Left ventricle myocardium superior (tissue), 1 donor: ENCODE measurements around the gene ARL5A. TPM values are rescaled to one million over a fixed set of nuclear protein-coding genes. Genes with fewer than 3 reads are reported as not detected.
"Not testable (repeated sequence)": the region's sequence is repeated elsewhere in the genome, so short reads cannot be mapped to it uniquely, and the experiment has no call there.

Source experiments
- ATAC-seq: fragments of 200-7000 bp; cut with Tn5 transposase; one replicate; pipeline ENCODE4 v1.9.1; 2020; ENCODE audit warnings: mild to moderate bottlenecking, moderate library complexity
- DNase-seq: peaks from one replicate; pipeline ENCODE4 v3.0.0-alpha.2; 2020
- intact Hi-C: fragments of 100-400 bp; cut with micrococcal nuclease; formaldehyde crosslinking; loops from one replicate; pipeline ENCODE4 v1.11.0; 2022
- total RNA-seq: library from RNA; stranded (reverse); fragmentation: NEBNext Ultra II Directional; extraction: Animal tissue kit (Norgen Biotek cat#: 25700); gene quantifications from one replicate; pipeline ENCODE4 v1.2.1, GENCODE V29; 2021
- donor health status: DM: no; HTN: yes; CAD: no; lungs with severe emphysema.

The ARL5A gene
- total RNA-seq, 1 donor from 2014 or later = 60.7 TPM

DNA sequence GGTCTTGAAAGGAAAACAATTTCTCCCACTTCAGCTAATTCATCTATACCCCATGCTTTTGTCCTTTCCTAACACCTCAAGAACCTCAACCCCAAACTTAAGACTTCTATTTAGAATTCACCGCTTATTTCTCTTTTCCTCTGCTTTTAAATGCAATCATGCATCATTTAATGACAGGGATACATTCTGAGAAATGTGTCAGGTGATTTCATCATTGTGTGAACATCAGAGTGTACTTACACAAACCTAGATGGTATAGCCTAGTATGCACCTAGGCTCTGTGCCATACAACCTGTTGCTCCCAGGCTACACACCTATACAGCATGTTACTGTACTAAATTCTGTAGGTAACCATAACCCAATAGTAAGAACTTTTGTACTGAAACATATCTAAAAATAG lies 22.9 kb downstream of the ARL5A start:
- intact Hi-C loops = no loop called here
- ATAC-seq (no peak), DNase-seq (no peak)

DNA sequence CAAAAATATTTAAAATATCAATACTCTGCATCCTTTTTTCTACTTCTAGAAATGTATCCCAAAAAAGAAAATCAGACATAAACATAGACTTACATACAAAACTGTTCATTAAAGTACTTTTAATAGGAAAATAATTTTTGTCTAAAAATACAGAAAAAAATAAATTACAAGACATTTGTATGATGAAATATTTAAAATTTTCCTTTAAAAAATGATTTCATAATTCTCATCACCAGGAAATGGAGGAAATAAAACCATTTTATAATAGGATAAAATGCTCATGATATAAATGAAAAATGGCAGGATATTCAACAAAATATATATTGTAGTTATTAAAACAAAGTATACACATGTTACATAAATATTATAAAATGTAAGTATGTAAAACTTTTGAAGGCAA lies 24.4 kb downstream of the ARL5A start:
- no peak for DNase-seq
- no peak for ATAC-seq
- intact Hi-C loops = no loop called here

DNA sequence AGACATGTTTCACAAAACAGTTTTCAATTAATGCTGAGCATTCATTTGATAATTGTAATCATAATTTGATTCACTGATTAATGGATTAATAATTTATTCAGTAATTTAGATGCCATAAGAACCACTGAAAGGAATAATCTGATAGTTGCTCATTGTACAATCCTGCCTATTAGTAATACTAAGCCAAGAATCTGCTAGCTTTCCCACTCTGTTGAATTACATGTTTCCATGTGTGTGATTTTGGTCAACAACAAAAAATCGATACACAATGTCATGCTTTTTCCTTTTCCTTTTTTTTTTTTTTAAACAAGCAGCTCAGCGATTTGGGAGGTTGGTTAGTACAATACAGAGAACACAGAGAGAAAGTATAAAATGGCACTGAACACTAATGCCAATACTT lies 25.9 kb downstream of the ARL5A start:
- ATAC-seq = no peak
- no peak for DNase-seq
- intact Hi-C loops = no loop called here

DNA sequence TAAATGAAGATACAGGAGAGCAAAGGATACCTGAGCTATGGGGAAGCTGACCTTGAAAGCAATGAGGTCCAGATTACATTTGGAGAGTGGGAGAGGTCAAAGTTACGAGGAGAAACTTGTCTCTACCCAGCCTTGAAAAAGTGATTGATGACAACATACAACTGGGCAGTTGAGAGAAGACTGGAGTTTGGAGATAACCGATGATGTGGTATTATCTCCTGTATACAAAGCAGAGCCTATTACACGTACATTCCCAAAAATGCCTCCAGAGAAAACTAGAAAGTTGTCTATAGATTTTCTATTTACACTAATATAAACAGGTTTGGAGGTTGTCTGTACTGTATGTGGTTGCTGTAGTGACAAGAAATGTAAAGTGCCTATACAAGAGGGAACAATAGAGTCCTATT lies 28.3 kb downstream of the ARL5A start:
- ATAC-seq = no peak

DNA sequence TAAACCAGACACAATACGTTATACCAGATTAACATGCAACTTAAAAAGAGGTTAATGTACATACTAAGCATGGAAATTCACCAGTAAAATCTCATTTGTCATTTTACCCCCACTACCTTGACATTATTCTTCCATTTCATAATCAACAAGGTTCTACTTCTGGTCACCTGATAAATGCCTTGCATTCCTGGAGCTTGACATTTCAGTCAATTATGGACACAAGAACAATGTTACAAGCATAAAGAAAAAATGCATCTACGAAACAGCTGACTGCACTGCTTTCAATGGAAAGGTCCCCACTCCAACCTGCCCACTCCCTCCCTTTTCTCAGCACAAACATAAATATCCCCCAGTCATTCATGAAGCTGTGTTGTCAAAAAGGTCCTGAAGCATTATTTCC lies 31.4 kb downstream of the ARL5A start:
- ATAC-seq (no peak), DNase-seq (no peak)
- intact Hi-C loops = no loop called here

More for the DNA sequence above, 28.3 kb downstream of the ARL5A start:
- DNase-seq = no peak
- intact Hi-C loops = no loop called here

DNA sequence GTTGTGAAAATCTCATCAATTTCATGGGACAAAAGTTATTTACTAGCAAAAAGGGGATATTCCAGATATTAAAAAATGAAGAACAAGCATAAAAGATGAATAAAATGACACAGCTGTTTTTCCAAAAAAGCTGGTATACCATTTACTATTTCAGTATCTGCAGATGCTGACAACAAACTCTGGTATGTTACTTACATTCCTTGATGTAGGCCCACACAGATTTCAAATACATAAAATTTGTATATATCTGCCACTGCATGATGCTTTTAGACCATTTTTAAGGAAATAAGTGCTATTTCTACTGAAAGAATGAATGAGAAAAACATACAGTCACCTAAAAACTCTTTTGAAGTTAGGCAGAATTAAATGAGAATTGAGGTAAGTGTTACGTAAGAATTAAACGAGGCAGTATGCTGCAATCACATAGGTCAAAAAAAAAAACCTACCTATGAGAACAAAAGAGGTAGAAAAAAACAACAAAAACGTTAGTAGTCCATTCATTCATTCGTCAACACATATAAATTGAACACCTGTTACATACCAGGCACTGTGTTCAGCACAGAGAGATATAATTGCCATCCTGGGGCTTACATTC lies 32.5 kb downstream of the ARL5A start:
- no peak for ATAC-seq
- intact Hi-C loops = no loop called here
- no peak for DNase-seq

DNA sequence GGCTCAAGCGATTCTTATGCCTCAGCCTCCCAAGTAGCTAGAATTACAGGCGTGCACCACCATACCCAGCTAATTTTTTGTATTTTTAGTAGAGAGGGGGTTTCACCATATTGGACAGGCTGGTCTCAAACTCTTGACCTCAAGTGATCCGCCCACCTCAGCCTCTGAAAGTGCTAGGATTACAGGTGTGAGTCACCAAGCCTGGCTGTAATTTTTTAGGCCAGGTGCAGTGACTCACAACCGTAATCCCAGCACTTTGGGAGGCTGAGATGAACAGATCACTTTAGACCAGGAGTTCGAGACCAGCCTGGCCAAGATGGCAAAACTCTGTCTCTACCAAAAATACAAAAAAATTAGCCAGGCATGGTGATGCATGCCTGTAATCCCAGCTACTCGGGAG lies 33.8 kb downstream of the ARL5A start:
- DNase-seq, intact Hi-C loops, ATAC-seq: not testable (repeated sequence)

DNA sequence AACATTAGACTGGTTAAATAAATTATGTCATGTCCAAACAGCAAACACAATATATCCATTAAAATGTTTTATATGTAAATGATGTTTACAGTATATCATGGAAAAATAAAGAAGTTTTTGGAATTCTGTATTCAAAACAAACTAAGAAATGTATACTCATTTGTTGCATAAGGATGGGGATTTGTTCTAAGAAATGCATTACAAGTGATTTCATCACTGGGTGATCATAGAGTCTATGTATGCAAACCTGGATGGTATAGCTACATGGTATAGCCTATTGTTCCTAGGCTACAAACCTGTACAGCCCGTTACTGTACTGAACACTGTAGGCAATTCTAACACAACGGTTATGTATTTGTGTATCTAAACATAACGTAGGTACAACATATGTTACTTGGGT lies 35.1 kb downstream of the ARL5A start:
- intact Hi-C loops = no loop called here
- DNase-seq (no peak), ATAC-seq (no peak)

DNA sequence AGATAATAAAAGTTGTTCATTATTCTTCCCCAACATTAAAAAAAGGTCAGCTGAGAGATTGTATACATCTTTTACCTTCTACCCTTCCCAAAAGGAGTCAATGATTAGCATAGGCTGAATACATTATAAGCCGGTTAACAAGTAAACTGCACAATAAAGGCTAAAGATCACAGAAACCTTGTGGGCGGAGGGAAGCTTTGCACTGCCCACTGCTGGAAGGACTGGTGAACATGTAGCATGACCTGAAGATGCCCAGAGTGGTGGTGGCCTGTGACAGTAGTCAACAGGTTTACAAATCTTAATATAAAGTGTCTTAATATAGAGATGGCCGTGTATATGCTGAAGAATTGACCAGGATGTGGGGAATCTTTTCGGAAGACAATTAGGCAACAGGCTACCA lies 35.6 kb downstream of the ARL5A start:
- ATAC-seq = no peak
- intact Hi-C loops = no loop called here
- no peak for DNase-seq

DNA sequence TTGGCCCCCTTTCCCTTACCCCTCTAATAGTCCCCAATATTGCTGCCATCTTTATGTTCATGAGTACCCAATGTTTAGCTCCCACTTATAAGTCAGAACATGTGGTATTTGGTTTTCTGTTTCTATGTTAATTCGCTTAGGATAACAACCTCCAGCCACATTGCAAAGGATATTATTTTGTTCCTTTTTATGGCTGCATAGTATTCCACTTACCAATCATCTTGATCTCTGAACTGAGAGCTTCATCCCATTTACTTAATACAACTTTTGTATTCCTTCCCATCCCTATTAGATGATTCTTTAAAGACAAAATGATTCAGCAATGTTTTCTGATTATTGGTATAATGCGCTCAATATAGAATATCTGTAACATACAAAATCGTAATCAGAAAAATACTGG lies 36.7 kb downstream of the ARL5A start:
- intact Hi-C loops = no loop called here
- DNase-seq (no peak), ATAC-seq (no peak)

DNA sequence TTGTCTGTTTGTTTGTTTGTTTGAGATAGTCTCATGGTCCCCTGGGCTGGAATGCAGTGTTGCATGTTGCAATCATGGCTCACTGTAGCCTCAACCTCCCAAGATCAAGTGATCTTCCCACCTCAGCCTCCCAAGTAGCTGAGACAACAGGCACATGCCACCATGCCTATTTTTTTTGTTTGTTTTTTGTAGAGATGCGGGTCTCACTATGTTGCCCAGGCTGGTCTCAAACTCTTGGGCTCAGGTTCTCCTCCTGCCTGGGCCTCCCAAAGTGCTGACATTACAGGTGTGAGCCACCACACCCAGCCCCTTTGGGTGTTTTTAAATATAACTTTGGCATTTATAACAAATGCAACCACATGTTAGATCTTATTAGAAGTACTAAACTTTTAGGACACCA lies 37.5 kb downstream of the ARL5A start:
- ATAC-seq = no peak
- intact Hi-C loops = no loop called here
- DNase-seq = no peak

DNA sequence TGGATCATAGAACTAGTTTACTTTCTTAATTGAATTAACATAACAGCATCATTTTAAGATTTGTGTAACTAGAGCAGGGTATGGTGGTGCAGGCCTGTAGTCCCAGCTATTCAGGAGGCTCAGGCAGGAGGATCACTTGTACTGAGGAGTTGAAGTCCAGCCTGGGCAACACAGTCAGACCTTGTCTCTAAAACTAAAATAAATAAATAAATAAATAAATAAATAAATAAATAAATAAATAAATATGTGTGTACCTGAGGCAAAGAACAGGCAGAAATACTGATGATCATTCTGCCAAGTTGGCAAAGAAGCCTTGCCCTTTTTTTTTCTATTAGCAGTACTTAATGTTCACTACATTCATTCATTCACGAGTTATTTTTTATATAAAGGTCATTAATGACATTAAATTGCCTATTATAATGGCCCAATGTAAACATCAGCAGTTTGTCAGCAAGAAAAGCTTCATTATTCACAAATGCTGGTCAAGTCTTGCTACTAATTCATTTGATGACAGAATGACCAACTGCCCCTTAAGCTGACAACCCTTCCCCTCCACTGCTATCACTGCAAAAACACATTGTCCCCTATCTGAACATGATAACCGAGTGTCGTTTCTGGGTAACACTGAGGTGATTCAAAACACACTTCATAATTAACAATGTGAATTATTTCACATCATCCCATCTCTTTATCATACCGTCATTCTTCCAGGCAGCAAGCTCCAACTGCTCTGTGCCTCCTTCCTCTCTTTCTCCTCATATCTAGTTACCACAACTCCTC lies 39.0 kb downstream of the ARL5A start:
- ATAC-seq = no peak
- intact Hi-C loops = no loop called here
- no peak for DNase-seq

DNA sequence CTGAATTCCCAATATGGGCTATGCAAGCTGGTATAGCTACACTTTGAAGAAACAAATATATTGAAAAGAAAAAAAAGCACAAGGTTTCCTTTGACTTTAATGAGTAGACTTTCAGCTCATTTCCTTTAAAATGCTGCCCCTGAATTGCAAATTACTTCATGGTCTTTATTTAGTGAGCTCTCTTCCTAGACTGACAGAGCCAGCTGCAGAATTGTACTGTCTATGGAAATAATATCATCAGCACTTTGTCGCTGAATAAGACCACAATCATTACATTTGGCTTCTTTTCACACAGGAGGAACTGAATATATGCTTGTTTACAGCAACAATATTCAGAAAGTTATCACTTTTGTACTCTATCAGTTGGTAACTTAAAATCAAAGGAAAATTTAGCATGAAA lies 41.7 kb downstream of the ARL5A start:
- no peak for ATAC-seq
- intact Hi-C loops = no loop called here
- no peak for DNase-seq

DNA sequence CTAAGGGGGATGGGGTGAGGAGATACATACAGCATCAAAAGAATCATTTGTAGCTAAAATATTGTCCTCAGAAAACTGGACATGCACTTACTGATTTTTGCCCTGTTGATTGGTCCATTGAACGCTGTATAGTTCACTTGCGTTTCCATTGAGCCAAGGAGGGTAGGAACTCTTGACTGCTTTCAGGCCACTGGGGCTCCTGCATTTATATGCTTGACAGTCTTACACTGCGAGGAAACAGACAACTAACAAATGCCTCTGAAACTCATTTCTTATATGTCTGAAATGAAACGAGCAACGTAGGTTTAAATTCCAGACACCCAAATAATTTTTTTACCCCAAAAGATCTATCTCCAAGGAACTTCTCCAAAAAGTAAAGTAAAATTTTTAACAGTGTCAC lies 42.1 kb downstream of the ARL5A start:
- ATAC-seq (no peak), DNase-seq (no peak)
- intact Hi-C loops = no loop called here

DNA sequence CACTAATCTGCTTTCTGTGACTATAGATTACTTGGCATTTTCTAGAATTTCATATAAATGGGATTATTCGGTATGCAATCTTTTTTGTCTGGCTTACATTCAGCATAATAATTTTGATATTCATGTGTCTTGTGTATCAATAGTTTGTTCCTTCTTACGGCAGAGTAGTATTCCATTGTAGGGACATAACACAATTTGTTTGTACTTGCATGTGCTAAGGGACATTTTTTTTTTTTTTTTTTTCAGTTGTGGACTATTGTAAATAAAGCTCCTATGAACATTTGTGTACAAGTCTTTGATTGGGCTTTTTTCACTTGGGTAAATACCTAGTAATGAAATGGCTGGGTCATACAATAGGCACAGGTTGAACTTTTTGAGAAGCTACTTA lies 45.1 kb downstream of the ARL5A start:
- no peak for ATAC-seq
- DNase-seq = no peak
- intact Hi-C loops = no loop called here

DNA sequence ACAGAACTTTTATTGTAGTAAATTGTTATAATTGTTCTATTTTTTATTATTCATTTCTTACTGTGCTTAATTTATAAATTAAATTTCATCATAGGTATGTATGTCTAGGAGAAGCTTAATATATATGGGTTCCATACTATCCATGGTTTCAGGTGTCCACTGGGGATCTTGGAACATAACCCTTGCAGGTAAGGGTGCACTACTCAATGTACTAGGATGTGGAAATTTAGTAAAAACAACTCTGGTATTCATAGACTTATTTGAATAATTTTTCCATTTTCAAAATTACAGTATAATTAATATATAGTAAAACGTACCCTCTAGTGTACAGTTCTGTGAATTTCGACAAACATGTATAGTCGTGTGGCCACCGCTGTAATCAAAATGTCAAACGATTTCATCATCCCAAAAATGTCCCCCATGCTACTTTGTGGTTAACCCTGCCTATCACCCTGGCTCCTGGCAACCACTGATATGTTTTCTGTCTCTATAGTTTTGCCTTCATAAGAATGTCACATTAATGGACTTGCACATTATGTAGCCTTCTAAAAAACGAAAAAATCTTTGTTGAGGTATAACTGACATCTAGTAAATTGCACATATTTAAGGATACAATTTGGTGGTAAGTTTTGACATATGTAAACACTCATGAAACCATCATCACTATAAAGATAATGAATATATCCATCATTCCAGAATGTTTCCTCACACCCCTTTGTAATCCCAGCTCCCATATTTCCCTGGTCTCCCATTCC lies 45.7 kb downstream of the ARL5A start:
- intact Hi-C loops = no loop called here
- DNase-seq (no peak), ATAC-seq (no peak)

DNA sequence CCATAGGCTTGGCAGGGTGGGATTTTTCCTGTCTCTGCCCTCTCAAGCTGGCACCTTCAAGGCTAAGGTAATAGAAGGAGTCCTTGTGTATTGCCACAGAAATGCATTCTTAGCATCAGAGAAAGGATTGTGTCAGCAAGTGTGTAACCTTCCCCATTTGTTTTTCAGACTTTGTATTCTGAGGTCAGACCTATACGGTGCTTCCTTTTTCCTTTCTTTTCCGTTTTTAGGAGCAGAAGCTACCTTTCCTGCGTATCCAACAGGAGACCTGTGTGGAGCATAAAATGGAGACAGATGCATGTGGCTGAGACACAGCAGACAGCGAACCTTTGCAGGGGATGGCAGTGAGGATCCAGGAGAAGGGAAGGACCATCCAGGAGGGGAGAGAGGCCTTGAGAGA lies 46.6 kb downstream of the ARL5A start:
- DNase-seq (no peak), ATAC-seq (no peak)
- intact Hi-C loops = no loop called here

DNA sequence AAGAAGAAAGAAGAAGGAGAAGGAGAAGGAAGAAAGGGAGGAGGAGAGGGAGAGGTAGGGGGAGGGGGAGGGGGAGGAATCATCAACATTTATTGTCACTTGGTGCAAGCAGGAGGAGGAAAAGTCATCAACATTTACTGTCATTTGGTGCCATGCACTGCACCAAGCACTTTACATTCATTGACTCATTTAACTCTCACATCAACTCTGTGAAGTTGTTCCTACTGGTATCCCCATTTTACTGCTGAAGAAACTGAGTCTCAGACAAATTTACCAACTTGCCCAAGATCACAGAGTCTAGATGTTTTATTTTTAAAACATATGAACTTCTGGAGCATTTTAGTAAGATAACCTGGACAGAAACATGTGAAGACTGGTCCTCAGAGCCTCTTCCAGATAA lies 47.3 kb downstream of the ARL5A start:
- intact Hi-C loops = no loop called here
- DNase-seq (no peak), ATAC-seq (no peak)

DNA sequence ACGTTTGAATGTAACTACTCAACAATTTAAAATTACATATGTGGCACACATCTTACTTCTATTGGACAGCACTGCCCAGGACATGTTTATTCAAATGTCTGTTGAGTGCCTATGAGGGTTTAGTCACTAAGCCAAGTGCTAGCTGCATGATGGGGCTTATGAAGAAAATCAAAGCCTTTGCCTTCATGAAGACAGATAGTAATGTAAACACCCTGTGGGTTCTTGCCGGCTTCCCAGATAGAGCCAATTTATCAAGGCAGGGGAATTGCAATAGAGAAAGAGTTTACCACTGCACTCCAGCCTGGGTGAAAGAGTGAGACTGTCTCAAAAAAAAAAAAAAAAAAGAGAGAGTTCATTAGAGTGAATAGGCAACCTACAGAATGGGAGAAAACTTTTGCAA lies 50.3 kb downstream of the ARL5A start:
- ATAC-seq (no peak), DNase-seq (no peak)
- intact Hi-C loops = no loop called here

DNA sequence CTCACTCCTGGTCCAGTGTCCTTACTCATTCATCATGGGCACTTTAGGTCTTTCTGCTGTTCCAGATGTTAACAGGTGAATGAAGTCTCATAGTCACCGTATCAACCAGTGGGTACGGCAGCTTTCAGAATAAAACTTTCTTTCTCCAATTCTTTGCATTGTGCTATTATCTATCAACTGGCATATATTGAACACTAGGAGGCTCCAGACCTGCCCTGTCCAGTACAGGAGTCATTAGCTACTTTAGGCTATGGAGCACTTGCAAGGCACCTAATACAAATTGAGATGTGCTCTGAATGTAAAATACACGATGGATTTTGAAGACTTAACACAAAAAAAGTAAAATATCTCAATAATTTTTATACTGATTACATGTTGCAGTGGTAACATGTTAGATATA lies 50.7 kb downstream of the ARL5A start:
- DNase-seq = no peak
- intact Hi-C loops = no loop called here
- no peak for ATAC-seq

DNA sequence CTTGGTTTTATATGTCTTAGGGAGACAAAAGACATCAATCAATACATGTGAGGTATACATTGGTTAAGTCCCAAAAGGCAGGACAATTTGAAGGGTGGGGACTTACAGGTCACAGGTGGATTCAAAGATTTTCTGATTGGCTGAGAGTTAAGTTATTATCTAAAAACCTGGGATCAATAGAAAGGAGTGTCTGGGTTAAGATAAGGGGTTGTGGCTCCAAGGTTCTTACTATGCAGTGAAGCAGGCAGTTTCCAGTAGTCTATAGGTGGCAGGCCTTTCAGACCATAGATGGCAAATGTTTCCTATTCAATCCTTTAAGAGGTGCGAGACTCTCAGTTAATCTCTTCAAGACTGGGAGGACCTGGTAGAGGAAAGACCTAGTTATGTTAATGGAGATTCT lies 51.9 kb downstream of the ARL5A start:
- DNase-seq (no peak), ATAC-seq (no peak)

More for the DNA sequence above, 51.9 kb downstream of the ARL5A start:
- intact Hi-C loops = no loop called here
